Activated naive CD4-positive, alpha-beta T cell treated with anti-CD3 and anti-CD28 coated beads, Interleukin-2, amount 50 U/mL, for 24 hours (primary cell): ENCODE data around the gene INSYN1.
A peak's percentile ranks its signal among the peaks of the same experiment; 100 is the strongest.
"Not testable (repeated sequence)": the region's sequence is repeated elsewhere in the genome, so short reads cannot be mapped to it uniquely, and the experiment has no call there.

Source experiments
- H3K27ac Mint-ChIP-seq: one replicate; pipeline ENCODE4 v1.8.0; 2021; ENCODE audit warnings: mild to moderate bottlenecking, mixed read lengths
- H3K27me3 Mint-ChIP-seq: one replicate; pipeline ENCODE4 v1.8.0; 2021; ENCODE audit warnings: mixed read lengths
- H3K36me3 Mint-ChIP-seq: one replicate; pipeline ENCODE4 v1.8.0; 2021; ENCODE audit warnings: mixed read lengths
- H3K4me1 Mint-ChIP-seq: one replicate; pipeline ENCODE4 v1.8.0; 2021; ENCODE audit warnings: mixed read lengths
- H3K4me3 Mint-ChIP-seq: one replicate; pipeline ENCODE4 v1.8.0; 2021; ENCODE audit warnings: mild to moderate bottlenecking, mixed read lengths
- H3K9me3 Mint-ChIP-seq: one replicate; pipeline ENCODE4 v1.8.0; 2021; ENCODE audit warnings: mixed read lengths

INSYN1 gene

DNA sequence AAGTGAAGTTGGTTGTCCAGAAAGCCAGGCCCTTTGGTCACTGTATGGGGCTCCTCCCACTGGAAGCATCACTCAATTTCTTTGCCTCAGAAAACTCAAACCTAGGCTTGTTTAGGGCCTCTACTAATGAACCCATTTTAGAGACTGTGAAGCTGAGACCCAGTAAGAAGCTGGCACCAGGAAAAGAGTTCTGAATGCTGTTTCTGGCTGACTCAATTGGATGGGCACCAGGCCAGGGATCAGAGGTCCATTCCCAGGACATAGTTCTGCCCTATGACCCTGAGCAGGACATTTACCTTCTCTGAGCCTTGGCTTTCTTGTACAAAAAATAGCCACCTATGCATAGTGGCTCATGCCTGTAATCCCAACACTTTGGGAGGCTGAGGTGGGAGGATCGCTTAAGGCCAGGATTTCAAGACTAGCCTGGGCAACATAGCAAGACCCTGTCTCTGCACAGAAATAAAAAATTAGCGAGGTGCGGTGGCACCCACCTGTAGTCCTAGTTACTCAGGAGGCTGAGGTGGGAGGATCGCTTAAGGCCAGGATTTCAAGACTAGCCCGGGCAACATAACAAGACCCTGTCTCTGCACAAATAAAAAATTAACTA is 38.4 kb downstream of the INSYN1 start:
- Mint-ChIP-seq H3K27me3 (no peaks in the 10 kb centered on the region), H3K4me1 (no peaks in the 10 kb centered on the region), H3K9me3 (no peaks in the 10 kb centered on the region), H3K36me3 (no peaks in the 10 kb centered on the region), H3K4me3 (no peak overlapping the region), H3K27ac (no peak overlapping the region)

DNA sequence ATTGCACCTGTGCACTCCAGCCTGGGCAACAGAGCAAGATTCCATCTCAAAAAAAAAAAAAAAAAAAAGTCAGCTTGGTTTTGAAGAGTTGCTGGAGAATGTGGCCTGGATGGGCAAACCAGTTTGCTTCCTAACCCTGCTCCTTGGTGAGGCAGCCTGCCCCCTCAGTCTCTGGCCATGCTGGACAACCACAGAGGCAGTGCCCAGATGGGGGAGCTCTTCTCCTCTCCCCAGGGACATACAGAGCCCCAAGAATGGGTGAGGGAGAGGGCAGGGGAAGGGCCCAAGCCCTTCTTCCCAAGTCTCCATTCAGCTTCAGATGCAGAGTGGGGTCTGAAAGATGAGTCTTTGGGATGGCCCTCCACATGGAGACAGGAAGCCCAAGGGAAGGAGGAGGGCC is 41.0 kb downstream of the INSYN1 start:
- H3K4me3 Mint-ChIP-seq = no peak overlapping the region

DNA sequence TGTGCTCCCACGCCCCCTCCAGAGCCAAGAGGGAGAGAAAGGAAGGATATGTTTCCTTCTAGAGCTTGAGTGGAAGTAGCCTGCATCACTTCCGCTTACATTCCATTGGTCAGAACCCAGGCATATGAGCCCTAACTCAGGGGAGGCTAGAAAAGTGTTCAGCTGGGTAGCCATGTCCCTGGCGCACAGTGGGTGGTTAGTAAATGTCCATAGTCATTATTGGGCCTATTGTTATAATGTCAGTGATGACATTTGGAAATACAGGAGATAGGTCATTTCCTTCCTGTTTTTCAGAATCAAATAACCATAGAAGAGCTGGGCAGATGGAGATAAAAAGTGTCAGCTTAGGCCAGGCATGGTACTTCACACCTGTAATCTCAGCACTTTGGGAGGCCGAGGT is 41.6 kb downstream of the INSYN1 start:
- no peaks in the 10 kb centered on the region for H3K36me3 Mint-ChIP-seq

More for the DNA sequence above, 41.0 kb downstream of the INSYN1 start:
- Mint-ChIP-seq H3K4me1 (no peaks in the 10 kb centered on the region), H3K27me3 (no peaks in the 10 kb centered on the region), H3K9me3 (no peaks in the 10 kb centered on the region), H3K36me3 (no peaks in the 10 kb centered on the region), H3K27ac (no peak overlapping the region)

DNA sequence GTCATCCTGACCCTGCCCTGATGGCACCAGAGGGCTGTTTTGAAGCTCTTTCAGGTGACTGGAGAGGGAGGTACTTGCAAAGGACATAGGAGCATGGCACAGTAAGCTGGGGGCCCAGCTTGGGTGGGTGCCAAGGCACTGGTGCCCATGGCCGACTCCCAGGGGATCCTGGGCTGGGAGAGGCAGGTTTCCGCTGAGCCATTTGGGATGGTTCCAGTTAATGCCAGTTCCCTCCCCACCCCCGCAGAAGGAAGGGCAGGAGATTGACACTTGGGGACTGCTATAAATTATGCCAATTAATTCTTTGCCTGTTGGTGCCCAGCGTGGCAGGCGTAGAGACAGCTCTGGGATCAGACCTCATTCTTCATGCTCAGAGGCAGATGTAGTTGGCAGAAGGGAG is 42.8 kb downstream of the INSYN1 start:
- no peaks in the 10 kb centered on the region for H3K9me3 Mint-ChIP-seq
- no peak overlapping the region for H3K4me3 Mint-ChIP-seq
- H3K36me3 Mint-ChIP-seq = no peaks in the 10 kb centered on the region
- no peaks in the 10 kb centered on the region for H3K4me1 Mint-ChIP-seq
- no peaks in the 10 kb centered on the region for H3K27me3 Mint-ChIP-seq
- H3K27ac Mint-ChIP-seq = no peak overlapping the region

More for the DNA sequence above, 41.6 kb downstream of the INSYN1 start:
- Mint-ChIP-seq H3K4me1 (no peaks in the 10 kb centered on the region), H3K9me3 (no peaks in the 10 kb centered on the region), H3K27me3 (no peaks in the 10 kb centered on the region), H3K27ac (no peak overlapping the region), H3K4me3 (no peak overlapping the region)

DNA sequence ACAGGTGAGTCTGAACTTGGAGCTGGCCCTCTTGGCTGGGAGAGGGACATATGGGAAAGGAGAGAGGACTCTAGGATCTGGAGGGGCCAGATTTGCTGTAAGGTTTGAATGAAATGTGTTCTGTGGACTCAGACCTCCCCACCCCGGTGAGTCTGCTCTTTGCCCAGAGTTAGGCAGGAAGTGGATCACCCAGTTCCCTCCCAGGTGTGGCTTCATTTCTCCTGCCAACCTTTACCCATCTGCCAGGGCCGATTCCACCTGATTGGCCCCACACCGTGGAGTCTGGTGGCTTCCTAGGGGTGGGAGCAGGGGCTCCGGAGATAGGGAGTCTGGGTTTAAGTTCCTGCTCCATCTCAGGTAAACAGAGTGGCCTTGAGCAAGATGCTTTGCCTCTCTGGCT is 43.5 kb downstream of the INSYN1 start:
- Mint-ChIP-seq H3K9me3 (no peaks in the 10 kb centered on the region), H3K27me3 (peaks cover 1% of the 10 kb centered on the region), H3K36me3 (no peaks in the 10 kb centered on the region), H3K27ac (no peak overlapping the region), H3K4me1 (no peaks in the 10 kb centered on the region), H3K4me3 (no peak overlapping the region)

DNA sequence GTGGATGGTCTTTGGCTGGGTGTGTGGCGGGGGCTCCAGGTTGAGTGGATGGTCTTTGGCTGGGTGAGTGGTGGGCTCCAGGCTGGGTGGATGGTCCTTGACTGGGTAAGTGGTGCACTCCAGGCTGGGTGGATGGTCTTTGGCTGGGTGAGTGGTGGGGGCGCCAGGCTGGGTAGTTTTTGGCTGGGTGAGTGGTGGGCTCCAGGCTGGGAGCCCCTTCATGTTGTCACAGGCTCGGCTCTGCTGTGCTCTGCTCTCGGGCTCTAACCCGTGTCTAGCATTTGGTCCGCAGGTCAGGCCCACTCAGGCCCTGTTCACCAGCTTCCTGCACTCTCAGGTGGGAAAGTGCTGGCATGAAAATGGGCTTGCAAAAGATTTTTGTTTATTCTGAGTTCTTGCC is 43.9 kb downstream of the INSYN1 start:
- Mint-ChIP-seq H3K27ac (no peak overlapping the region), H3K36me3 (no peaks in the 10 kb centered on the region), H3K4me3 (no peak overlapping the region), H3K9me3 (no peaks in the 10 kb centered on the region), H3K4me1 (no peaks in the 10 kb centered on the region), H3K27me3 (peaks cover 1% of the 10 kb centered on the region)

DNA sequence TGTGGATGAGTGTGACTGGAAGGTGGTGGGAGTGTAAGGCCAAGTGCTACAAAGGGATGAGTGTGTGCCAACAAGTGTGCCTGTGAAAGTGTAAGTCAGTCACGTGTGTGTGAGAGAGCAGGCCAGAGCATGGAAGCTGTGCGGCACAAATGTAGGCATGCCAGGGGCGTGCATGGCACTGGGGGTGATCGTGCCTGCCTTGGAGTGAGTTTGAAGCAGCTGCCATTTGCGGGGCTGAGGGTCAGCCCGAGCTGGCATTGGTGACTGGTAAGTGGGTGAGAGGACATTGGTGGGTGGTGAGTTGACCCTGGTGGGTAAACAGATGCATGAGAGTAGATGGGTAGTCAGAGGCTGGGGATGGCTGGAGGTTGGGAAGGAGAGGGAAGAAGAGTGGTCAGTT is 44.5 kb downstream of the INSYN1 start:
- Mint-ChIP-seq H3K9me3 (no peaks in the 10 kb centered on the region), H3K27ac (no peak overlapping the region), H3K27me3 (peaks cover 1% of the 10 kb centered on the region), H3K4me3 (no peak overlapping the region), H3K4me1 (no peaks in the 10 kb centered on the region), H3K36me3 (no peaks in the 10 kb centered on the region)

DNA sequence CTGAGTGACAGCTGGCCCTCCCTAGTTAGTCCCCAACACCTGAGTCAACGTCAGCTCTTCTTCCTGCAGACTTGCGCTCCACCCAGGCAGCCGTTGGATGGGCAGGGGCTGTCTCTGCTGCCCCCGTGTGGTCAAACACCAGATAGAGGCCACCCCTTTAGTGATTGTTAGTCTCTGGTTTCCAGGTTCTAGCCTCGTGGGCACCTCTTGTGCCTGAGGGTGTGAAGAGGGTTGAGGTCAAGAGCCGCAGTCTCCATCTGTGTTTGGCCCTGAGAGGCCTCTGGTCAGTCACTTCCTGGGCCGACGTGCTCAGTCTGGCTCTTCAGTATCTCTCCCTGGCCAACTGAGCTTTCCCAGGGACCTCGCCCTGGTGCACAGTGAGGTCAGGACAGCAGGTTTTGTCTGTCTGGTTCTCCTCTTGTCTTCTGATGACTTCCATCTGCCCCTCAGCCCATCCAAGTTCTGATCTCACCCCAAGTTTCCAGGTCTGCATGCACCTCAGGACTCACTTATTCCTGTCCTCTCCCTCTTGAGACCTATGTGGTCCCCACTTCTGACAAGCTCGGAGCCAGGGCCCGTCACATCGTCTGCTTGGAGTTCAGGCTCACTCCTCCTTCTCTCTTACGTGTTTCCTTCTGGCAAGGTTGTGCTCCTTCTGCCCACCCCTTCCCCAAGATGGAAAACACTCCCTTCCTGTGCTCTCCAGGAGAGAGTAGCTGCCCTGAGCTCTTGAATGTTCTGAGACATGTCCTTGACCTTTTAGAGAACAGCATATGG is 48.1 kb downstream of the INSYN1 start:
- no peaks in the 10 kb centered on the region for H3K9me3 Mint-ChIP-seq
- peaks cover 5% of the 10 kb centered on the region for H3K27me3 Mint-ChIP-seq
- H3K36me3 Mint-ChIP-seq = no peaks in the 10 kb centered on the region
- peaks cover 3% of the 10 kb centered on the region for H3K4me1 Mint-ChIP-seq
- no peak overlapping the region for H3K27ac Mint-ChIP-seq
- no peak overlapping the region for H3K4me3 Mint-ChIP-seq

DNA sequence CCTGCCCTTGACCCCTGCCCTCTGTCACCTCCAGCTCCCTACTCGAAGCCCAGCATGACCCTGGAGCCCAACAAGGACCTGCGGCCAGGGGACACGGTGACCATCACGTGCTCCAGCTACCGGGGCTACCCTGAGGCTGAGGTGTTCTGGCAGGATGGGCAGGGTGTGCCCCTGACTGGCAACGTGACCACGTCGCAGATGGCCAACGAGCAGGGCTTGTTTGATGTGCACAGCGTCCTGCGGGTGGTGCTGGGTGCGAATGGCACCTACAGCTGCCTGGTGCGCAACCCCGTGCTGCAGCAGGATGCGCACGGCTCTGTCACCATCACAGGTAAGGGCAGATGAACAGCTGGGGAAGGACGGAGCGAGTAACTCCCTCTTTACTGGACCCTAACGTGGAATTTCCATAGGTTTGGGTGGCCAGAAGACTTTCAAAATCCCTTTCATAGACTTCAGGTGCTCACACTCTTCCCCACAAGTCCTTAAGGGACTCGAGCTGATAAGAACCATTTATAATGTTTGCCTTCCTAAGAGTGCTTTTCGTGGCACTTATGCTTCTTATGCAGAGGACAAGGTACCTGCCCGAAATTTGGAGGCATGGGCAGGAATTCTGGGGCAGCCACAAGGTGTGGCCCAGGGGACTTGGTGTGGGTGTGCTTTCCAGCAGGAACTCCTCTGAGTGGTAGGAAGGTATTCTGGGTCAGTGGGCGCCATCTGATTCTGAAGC is 48.8 kb downstream of the INSYN1 start:
- H3K36me3 Mint-ChIP-seq, H3K4me3 Mint-ChIP-seq, H3K9me3 Mint-ChIP-seq, H3K27ac Mint-ChIP-seq, H3K27me3 Mint-ChIP-seq, H3K4me1 Mint-ChIP-seq: not testable (repeated sequence)

DNA sequence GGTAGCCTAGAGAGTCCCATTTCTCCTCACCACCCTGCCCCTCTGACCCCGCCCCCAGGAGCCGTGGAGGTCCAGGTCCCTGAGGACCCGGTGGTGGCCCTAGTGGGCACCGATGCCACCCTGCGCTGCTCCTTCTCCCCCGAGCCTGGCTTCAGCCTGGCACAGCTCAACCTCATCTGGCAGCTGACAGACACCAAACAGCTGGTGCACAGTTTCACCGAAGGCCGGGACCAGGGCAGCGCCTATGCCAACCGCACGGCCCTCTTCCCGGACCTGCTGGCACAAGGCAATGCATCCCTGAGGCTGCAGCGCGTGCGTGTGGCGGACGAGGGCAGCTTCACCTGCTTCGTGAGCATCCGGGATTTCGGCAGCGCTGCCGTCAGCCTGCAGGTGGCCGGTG is 49.5 kb downstream of the INSYN1 start:
- H3K27ac Mint-ChIP-seq, H3K36me3 Mint-ChIP-seq, H3K9me3 Mint-ChIP-seq, H3K4me3 Mint-ChIP-seq, H3K4me1 Mint-ChIP-seq: not testable (repeated sequence)
- H3K27me3 Mint-ChIP-seq = peaks cover 13% of the 10 kb centered on the region

DNA sequence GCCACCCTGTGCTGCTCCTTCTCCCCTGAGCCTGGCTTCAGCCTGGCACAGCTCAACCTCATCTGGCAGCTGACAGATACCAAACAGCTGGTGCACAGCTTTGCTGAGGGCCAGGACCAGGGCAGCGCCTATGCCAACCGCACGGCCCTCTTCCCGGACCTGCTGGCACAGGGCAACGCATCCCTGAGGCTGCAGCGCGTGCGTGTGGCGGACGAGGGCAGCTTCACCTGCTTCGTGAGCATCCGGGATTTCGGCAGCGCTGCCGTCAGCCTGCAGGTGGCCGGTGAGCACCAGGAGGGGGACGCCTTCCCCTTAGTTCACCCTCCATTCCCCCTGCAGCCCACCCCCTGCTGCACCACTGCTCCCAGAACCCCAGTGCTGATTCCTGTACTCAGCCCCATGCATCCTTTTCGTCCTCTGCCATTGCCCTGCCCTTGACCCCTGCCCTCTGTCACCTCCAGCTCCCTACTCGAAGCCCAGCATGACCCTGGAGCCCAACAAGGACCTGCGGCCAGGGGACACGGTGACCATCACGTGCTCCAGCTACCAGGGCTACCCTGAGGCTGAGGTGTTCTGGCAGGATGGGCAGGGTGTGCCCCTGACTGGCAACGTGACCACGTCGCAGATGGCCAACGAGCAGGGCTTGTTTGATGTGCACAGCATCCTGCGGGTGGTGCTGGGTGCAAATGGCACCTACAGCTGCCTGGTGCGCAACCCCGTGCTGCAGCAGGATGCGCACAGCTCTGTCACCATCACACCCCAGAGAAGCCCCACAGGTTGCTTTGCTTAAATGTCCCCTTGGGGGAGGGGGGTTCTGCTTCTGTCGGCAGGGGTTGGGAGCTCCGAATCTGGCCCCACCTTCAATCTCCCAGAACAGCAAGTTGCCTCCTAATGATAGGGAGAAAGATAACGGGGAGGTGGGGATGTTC is 50.6 kb downstream of the INSYN1 start:
- H3K4me3 Mint-ChIP-seq, H3K9me3 Mint-ChIP-seq, H3K36me3 Mint-ChIP-seq, H3K27ac Mint-ChIP-seq: not testable (repeated sequence)
- H3K4me1 Mint-ChIP-seq = peaks cover 12% of the 10 kb centered on the region
- H3K27me3 Mint-ChIP-seq = peaks cover 16% of the 10 kb centered on the region

DNA sequence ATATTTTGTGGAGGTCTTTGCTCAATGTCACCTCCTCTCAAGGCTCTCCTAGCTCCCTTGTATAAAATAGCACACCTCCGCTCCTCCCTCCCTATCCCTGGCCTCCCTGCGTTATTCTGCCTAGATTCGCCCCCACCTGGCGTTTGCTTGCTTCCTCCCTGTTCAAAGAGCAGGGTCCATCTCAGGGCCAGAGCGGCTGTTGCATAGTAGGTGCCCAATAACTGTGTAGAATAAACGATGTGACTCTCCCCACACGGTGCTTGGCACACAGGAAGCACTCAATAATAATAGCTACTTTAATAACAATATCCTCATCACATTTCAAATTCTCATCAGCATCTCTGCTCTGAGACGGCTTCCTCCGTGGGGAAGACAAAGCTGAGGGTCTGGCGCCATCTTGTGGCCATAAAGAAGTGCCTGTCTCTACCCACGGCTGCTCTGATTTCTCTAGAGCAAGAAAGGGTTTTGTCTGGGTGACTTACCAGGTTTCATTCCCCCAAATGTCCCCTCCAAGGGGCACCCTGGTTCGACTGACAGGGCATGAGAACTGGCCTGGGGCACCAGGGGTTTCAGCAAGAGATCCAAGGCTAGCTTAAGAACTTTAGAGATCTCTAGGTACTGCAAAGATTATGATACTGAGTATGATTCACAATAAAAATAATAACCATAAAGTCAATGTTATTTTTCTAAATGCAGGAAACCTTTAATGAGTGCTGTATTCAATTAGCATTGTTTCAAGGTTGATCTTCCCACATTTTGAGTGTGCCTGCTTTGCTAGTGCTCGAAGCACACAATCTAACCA is 52.9 kb downstream of the INSYN1 start:
- Mint-ChIP-seq H3K27ac (peak overlapping the region; percentile 60), H3K4me1 (peaks cover 23% of the 10 kb centered on the region), H3K4me3 (no peak overlapping the region), H3K9me3 (no peaks in the 10 kb centered on the region), H3K36me3 (no peaks in the 10 kb centered on the region), H3K27me3 (peaks cover 21% of the 10 kb centered on the region)

DNA sequence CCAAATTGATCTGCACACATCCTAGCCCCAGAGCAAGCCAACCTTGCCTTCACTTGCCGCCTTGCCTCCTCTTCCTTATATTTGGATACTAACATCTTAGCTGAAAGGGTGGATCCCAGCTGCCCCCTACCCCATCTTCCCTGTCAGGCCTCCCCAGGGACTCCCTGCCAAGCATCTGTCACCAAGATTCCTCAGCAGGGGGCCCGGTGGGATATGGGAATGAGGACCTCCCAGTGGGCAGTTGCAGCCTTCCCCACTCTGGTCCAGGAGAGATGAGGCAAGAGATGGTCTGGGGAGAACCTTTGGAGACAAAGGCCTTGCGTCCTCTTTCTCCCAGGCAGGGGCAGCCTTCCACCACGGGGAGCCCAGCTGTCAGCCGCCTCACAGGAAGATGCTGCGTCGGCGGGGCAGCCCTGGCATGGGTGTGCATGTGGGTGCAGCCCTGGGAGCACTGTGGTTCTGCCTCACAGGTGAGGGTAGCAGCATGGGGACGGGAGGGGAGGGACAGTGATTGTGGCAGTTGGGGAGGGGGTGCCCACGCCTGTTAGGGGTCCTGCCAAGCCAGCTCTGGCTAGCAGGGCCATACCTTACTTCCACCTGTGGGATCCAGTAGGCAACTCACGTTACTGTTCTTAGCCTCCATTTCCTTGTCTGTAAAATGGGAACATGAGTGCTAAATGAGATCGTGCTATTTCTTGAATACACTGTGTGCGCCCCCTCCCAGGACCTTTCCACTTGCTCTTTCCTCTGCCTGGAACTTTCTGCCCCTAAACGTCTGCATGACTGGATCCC is 53.7 kb downstream of the INSYN1 start:
- H3K36me3 Mint-ChIP-seq = no peaks in the 10 kb centered on the region
- H3K27ac Mint-ChIP-seq = peak overlapping the region; percentile 60
- no peak overlapping the region for H3K4me3 Mint-ChIP-seq
- peaks cover 22% of the 10 kb centered on the region for H3K27me3 Mint-ChIP-seq
- peaks cover 23% of the 10 kb centered on the region for H3K4me1 Mint-ChIP-seq
- H3K9me3 Mint-ChIP-seq = no peaks in the 10 kb centered on the region

DNA sequence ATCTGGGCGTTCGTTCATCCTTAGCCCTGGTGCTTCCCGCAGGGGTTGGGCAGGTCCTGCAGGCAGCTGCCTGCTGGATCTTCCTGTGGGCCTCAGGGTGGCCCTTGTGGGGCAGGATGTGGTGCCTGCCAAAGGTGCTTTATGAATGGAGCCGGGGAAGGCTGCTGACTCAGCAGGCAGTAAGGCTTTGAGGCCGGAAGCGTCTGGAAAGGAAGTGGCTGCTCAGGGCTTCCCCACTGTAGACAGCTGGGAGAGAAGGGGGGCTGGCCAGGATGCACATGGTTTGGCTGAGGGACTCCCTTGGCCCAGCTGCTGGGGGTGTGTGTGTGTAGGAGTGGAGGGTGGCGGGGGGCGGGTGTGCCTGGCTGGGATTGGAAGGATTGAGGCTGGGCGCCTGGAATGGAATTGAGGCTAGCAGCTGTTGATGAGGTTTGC is 56.1 kb downstream of the INSYN1 start:
- peaks cover 23% of the 10 kb centered on the region for H3K4me1 Mint-ChIP-seq
- peak overlapping the region; percentile 62 for H3K4me3 Mint-ChIP-seq
- H3K27me3 Mint-ChIP-seq = peaks cover 29% of the 10 kb centered on the region
- no peaks in the 10 kb centered on the region for H3K36me3 Mint-ChIP-seq
- no peaks in the 10 kb centered on the region for H3K9me3 Mint-ChIP-seq
- H3K27ac Mint-ChIP-seq = no peak overlapping the region
